NCI-H2107 treated with DMSO at 0.1 percent for 48 hours (cell line): ENCODE measurements around the gene PCDH9.
"Not testable (repeated sequence)": the region's sequence is repeated elsewhere in the genome, so short reads cannot be mapped to it uniquely, and the experiment has no call there.

Source experiments
- DNase-seq: peaks from one replicate; lab custom pipeline; 2025; ENCODE audit not compliant: unreplicated experiment; lab: John Stamatoyannopoulos, UW

PCDH9 gene

GRCh38 chr13:66621906-66622447 is 608.2 kb downstream of the PCDH9 start:
- not testable (repeated sequence) for DNase-seq

- DNase-seq = peak; percentile 4
Measured at GRCh38 chr13:66618702-66619101, 611.4 kb downstream of the PCDH9 start.

GRCh38 chr13:66617786-66618185 is 612.4 kb downstream of the PCDH9 start:
- no peak for DNase-seq

DNA sequence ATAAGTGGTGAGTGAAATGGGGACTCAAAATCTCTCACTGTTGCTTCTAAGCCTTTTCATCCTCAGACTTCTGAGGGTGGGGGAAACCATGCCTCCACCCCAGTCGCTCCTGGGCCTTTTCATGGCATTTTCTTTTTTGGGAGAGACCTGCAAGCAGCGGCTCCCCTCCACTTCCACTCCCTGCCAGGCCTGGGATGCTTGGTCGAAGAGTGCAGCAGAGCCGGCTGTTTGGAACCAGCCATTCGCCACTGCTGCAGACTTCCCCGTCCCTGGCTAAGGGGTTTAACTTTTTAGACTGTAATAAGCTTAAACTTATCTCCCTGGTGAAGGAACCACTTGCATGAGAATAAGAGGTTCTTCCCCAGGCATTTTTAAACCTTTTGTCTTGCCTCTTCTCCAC is 617.2 kb downstream of the PCDH9 start:
- no peak for DNase-seq

DNA sequence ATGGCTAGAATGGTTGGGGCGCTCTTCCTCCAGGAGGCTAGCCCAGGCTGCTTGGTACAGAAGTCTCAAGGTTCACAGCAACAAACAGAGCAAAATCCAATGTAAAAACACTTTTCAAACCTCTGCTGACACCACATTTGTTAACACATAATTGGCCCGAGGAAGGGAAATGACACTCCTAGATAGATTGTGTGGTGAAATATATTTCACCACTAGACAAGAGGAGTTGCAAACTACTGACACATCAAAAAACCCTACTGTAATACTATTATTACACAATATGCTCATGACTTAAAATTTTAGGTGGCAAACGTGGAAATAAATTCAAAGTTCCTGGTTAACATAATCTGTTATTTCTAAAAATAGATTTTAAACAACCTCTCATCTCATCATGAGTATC is 643.6 kb downstream of the PCDH9 start:
- DNase-seq = no peak

GRCh38 chr13:66585669-66586203 is 644.4 kb downstream of the PCDH9 start:
- DNase-seq = no peak

GRCh38 chr13:66581675-66582074 is 648.5 kb downstream of the PCDH9 start:
- DNase-seq = no peak

DNA sequence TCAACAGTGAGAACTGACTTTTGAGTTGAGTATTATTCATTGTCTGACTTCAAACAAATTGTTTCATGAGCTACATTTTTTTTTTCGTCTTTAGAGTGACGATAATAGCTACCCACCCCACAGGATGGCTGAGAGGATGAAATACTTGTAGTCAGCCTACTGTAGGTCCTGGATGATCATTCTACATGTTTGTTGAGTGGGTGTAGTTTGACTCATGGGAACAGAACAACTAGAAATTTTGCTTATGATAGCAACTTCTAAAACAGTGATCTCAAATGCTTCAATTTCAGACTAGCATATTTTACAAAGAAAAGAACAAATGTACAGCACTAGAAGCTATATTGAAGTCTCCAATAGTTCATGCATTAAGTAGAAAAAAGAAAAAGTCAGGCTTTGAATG is 651.8 kb downstream of the PCDH9 start:
- no peak for DNase-seq

DNA sequence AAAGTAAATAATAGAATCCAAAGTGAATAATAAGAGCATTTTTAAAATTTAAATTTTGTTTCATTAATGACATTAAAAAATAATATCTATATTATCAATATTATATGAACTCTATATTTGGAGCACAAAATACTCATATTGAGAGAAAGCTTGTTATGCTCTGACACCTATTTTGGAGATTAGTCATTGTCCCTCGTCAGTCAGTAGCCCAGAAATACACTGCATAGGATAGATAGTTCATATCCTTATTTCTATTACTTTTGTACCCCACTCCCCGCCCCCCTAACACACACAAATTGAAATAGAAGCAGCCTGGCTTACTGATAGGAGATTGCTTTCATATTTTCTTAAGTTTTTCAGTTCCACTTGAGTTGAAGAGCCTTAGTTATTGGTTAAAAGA is 652.8 kb downstream of the PCDH9 start:
- DNase-seq = no peak

- no peak for DNase-seq
Measured at GRCh38 chr13:66576381-66576780, 653.8 kb downstream of the PCDH9 start.

- no peak for DNase-seq
Measured at GRCh38 chr13:66574606-66575005, 655.5 kb downstream of the PCDH9 start.

DNA sequence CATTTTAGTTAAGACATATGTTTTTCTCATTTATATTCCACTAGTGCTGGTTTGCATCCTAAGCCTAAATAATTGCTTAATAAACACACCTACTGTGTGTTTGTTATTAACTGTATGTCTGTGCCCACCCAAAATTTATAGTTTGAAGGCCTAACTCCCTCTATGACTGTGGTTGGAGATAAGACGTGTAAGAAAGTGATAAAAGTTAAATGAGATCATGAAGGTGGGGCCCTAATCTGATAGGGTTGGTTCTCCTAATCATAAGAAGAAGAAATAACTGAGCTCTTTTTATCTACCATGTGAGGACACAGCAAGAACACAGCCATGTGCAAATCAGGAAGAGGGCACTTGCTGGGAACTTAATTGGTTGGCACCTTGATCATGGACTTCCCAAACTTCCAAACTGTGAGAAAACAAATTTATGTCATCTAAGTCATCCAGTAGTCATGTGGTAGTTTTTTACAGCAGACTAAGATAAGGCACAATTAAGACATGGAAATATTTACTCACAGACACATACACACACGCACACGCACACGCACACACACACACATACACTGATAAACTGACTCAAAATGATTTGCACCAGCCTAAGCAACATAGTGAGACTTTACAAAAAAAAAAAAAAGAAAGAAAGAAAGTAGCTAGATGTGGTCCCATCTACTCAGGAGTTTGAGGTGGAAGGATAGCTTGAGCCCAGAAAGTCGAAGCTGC is 662.1 kb downstream of the PCDH9 start:
- DNase-seq = no peak

- DNase-seq = no peak
Measured at GRCh38 chr13:66565279-66565678, 664.9 kb downstream of the PCDH9 start.

DNA sequence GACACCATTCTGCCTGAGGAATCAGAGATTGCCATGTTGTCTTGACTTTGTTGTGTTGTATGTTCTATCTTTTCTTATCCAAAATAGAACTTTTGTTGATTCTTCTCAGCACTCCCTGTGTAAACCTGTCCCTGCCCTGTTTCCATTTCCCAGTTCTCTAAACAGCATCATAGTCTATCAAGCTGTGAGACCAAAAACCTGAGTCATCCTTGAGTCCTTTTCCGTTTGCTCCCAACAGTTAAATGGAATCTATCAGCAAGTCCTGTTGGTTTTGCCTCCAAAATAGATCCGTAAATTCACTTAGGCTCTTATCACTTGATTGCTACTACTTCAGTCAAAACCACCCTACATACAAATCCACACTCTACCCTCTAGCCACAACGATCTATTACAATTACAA is 667.1 kb downstream of the PCDH9 start:
- DNase-seq = peak; percentile 16

DNA sequence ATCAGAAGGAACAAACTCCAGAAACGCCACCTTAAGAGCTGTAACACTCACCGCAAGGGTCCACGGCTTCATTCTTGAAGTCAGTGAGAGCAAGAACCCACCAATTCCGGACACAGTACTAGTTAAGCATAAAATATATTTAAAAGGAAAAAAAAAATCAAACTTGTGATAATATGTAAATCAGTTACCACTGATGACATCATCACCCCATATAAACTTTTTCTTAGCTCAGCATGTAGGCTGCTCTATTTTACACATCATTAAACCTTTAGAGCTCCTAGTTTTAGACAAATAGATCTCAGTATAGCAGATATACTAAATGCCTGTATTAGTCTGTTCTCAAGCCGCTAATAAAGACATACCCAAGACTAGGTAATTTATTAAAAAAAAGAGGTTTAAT is 668.1 kb downstream of the PCDH9 start:
- no peak for DNase-seq

- no peak for DNase-seq
Measured at GRCh38 chr13:66560991-66561390, 669.1 kb downstream of the PCDH9 start.

GRCh38 chr13:66560189-66560588 is 669.9 kb downstream of the PCDH9 start:
- DNase-seq = no peak

DNA sequence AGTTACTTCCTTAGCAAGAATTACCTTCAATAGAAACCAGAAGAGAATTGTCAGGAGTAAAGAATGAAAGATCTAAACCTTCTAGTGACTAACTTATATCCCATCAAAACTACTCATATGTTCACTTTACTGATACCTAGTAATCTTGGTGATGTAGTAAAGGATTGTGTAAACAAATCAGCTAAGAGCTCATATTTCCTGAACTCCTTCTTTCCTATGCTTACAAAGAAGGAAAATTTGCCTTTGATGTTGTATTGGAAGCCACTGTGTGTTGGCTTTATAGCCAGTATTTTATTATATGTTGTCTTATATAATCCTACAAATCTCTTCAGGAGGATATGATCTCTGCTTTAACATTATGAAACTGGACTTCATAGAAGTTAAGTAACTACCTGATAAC is 671.0 kb downstream of the PCDH9 start:
- no peak for DNase-seq

DNA sequence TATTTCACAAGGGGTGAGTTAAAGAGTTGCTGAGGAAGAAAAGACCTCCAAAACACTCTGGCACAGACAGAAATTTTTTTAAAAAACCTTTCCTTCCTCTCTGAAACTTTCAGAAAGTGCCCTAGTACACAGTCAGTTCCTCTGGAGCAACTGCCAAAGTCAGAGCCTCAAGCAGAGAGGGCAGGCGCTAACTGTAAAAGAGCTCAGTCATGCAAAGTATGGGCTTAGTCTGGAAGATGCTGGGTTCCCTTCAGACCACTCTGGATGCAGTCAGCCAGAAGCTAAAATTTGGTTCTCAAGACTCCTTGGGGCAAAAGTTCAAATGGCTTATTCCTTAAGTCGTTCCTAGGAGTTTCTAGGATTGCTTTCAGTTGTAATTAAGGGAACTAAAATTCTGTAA is 671.6 kb downstream of the PCDH9 start:
- no peak for DNase-seq

- no peak for DNase-seq
Measured at GRCh38 chr13:66557357-66557756, 672.8 kb downstream of the PCDH9 start.

DNA sequence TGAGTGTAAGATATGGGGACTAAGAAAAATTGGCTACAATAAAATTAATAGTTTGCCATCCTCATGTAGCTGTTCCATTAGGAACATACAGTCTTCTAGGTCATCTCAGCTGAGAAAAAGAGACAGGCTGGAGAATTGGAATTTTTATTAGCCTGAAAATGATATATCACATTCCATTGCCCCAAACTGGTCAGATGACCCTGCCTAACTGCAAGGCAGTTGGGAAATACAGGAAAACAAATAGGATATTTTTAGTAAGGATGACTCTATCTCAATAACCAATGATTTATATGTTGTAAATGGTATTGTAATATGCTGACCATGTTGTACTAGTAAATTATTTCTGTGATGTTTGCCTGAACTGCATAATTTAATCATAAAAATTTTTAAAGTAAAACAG is 673.8 kb downstream of the PCDH9 start:
- DNase-seq = no peak

DNA sequence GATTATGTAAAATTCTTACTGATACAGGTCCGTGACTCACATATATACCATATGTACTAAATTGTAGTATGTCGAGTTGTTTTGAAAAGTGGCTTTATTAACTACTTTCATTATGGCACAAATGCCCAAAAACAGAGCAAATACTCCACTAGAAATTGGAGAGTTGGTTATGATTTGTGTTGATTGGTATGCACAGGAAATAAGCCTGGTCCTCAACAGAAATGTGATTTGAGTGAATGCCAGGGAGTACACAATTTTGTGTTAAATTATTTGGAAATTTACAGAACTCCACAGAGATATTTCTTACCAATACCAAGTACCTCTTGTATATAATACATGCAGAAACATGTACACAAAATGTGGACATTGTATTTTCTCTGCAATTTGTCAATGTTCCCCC is 676.7 kb downstream of the PCDH9 start:
- no peak for DNase-seq

GRCh38 chr13:66551128-66551527 is 679.0 kb downstream of the PCDH9 start:
- no peak for DNase-seq
